ENCODE measurements around the gene SYDE1. TPM values are rescaled to one million over a fixed set of nuclear protein-coding genes. Genes with fewer than 3 reads are reported as not detected.
"Not testable (repeated sequence)": the region's sequence is repeated elsewhere in the genome, so short reads cannot be mapped to it uniquely, and the experiment has no call there.

SYDE1 gene
- polyA plus RNA-seq, 2 donors: 2.0 to 3.9 TPM

- H3K27ac ChIP-seq (ENCODE audit: low read depth in 2 of 2, low read length in 1 of 2): no peak overlapping the region
Measured at GRCh38 chr19:15091918-15092753, 15.1 kb upstream of the SYDE1 start.

GRCh38 chr19:15093001-15093400, 14.2 kb upstream of the SYDE1 start:
- no peaks in the 10 kb centered on the region for H3K27me3 ChIP-seq (ENCODE audit: control insufficient read depth in 1 of 2, insufficient read depth in 2 of 2, low read length in 2 of 2)
- H3K27ac ChIP-seq (ENCODE audit: low read depth in 2 of 2, low read length in 1 of 2): no peak overlapping the region
- 79 to 80% methylated on average over 2 of the region's 2 CpGs for whole genome bisulfite sequencing, 2 donors
- no peaks in the 10 kb centered on the region for H3K36me3 ChIP-seq (ENCODE audit: control insufficient read depth in 2 of 2, insufficient read depth in 2 of 2, low read length in 1 of 2)
- no peak overlapping the region for H3K4me3 ChIP-seq (ENCODE audit: low read depth in 1 of 2, low read length in 2 of 2)
- peaks cover 0 to under 1% of the 10 kb centered on the region in 2 donors for H3K4me1 ChIP-seq (ENCODE audit: control insufficient read depth in 2 of 2, insufficient read depth in 2 of 2, low read length in 1 of 2)
- no peaks in the 10 kb centered on the region for H3K9me3 ChIP-seq (ENCODE audit: control insufficient read depth in 2 of 2, insufficient read depth in 1 of 2, low read depth in 1 of 2, low read length in 1 of 2)

More at GRCh38 chr19:15091918-15092753, 15.1 kb upstream of the SYDE1 start:
- Histone ChIP-seq H3K27me3 (ENCODE audit: control insufficient read depth in 1 of 2, insufficient read depth in 2 of 2, low read length in 2 of 2) (no peaks in the 10 kb centered on the region), H3K4me1 (ENCODE audit: control insufficient read depth in 2 of 2, insufficient read depth in 2 of 2, low read length in 1 of 2) (no peaks in the 10 kb centered on the region), H3K9me3 (ENCODE audit: control insufficient read depth in 2 of 2, insufficient read depth in 1 of 2, low read depth in 1 of 2, low read length in 1 of 2) (no peaks in the 10 kb centered on the region), H3K4me3 (ENCODE audit: low read depth in 1 of 2, low read length in 2 of 2) (no peak overlapping the region), H3K36me3 (ENCODE audit: control insufficient read depth in 2 of 2, insufficient read depth in 2 of 2, low read length in 1 of 2) (no peaks in the 10 kb centered on the region)
- whole genome bisulfite sequencing, 2 donors: 13 to 16% methylated on average over 13 of the region's 13 CpGs

GRCh38 chr19:15096223-15096622, 11.0 kb upstream of the SYDE1 start:
- WGBS, 2 donors: 78 to 84% methylated on average over 3 of the region's 3 CpGs
- H3K4me3 ChIP-seq (ENCODE audit: low read depth in 1 of 2, low read length in 2 of 2): no peak overlapping the region

GRCh38 chr19:15097980-15098379, 9.2 kb upstream of the SYDE1 start:
- H3K4me1 ChIP-seq (ENCODE audit: control insufficient read depth in 2 of 2, insufficient read depth in 2 of 2, low read length in 1 of 2); H3K36me3 ChIP-seq (ENCODE audit: control insufficient read depth in 2 of 2, insufficient read depth in 2 of 2, low read length in 1 of 2); H3K27me3 ChIP-seq (ENCODE audit: control insufficient read depth in 1 of 2, insufficient read depth in 2 of 2, low read length in 2 of 2); H3K4me3 ChIP-seq (ENCODE audit: low read depth in 1 of 2, low read length in 2 of 2); H3K9me3 ChIP-seq (ENCODE audit: control insufficient read depth in 2 of 2, insufficient read depth in 1 of 2, low read depth in 1 of 2, low read length in 1 of 2): not testable (repeated sequence)
- WGBS, 2 donors: 60 to 73% methylated on average over 6 of the region's 6 CpGs
- peak overlapping the region; percentile 66 to 91 for H3K27ac ChIP-seq (ENCODE audit: low read depth in 2 of 2, low read length in 1 of 2)

More at GRCh38 chr19:15096223-15096622, 11.0 kb upstream of the SYDE1 start:
- Histone ChIP-seq H3K4me1 (ENCODE audit: control insufficient read depth in 2 of 2, insufficient read depth in 2 of 2, low read length in 1 of 2) (peaks cover 0 to 2% of the 10 kb centered on the region in 2 donors), H3K9me3 (ENCODE audit: control insufficient read depth in 2 of 2, insufficient read depth in 1 of 2, low read depth in 1 of 2, low read length in 1 of 2) (no peaks in the 10 kb centered on the region), H3K27me3 (ENCODE audit: control insufficient read depth in 1 of 2, insufficient read depth in 2 of 2, low read length in 2 of 2) (no peaks in the 10 kb centered on the region), H3K27ac (ENCODE audit: low read depth in 2 of 2, low read length in 1 of 2) (no peak overlapping the region), H3K36me3 (ENCODE audit: control insufficient read depth in 2 of 2, insufficient read depth in 2 of 2, low read length in 1 of 2) (no peaks in the 10 kb centered on the region)

- WGBS, 2 donors: 55 to 68% methylated on average over 10 of the region's 10 CpGs
- no peak overlapping the region for H3K4me3 ChIP-seq (ENCODE audit: low read depth in 1 of 2, low read length in 2 of 2)
- H3K36me3 ChIP-seq (ENCODE audit: control insufficient read depth in 2 of 2, insufficient read depth in 2 of 2, low read length in 1 of 2): no peaks in the 10 kb centered on the region
- peaks cover 0 to 2% of the 10 kb centered on the region in 2 donors for H3K4me1 ChIP-seq (ENCODE audit: control insufficient read depth in 2 of 2, insufficient read depth in 2 of 2, low read length in 1 of 2)
- no peaks in the 10 kb centered on the region for H3K27me3 ChIP-seq (ENCODE audit: control insufficient read depth in 1 of 2, insufficient read depth in 2 of 2, low read length in 2 of 2)
- no peaks in the 10 kb centered on the region for H3K9me3 ChIP-seq (ENCODE audit: control insufficient read depth in 2 of 2, insufficient read depth in 1 of 2, low read depth in 1 of 2, low read length in 1 of 2)
- H3K27ac ChIP-seq (ENCODE audit: low read depth in 2 of 2, low read length in 1 of 2): peak overlapping the region; percentile 68 to 91
Measured at GRCh38 chr19:15098460-15098859, 8.7 kb upstream of the SYDE1 start.

GRCh38 chr19:15099017-15099582, 8.1 kb upstream of the SYDE1 start:
- H3K9me3 ChIP-seq (ENCODE audit: control insufficient read depth in 2 of 2, insufficient read depth in 1 of 2, low read depth in 1 of 2, low read length in 1 of 2): no peaks in the 10 kb centered on the region
- no peak overlapping the region for H3K4me3 ChIP-seq (ENCODE audit: low read depth in 1 of 2, low read length in 2 of 2)
- H3K27me3 ChIP-seq (ENCODE audit: control insufficient read depth in 1 of 2, insufficient read depth in 2 of 2, low read length in 2 of 2): no peaks in the 10 kb centered on the region
- peaks cover 0 to 2% of the 10 kb centered on the region in 2 donors for H3K4me1 ChIP-seq (ENCODE audit: control insufficient read depth in 2 of 2, insufficient read depth in 2 of 2, low read length in 1 of 2)
- 65 to 80% methylated on average over 3 of the region's 3 CpGs for WGBS, 2 donors
- no peaks in the 10 kb centered on the region for H3K36me3 ChIP-seq (ENCODE audit: control insufficient read depth in 2 of 2, insufficient read depth in 2 of 2, low read length in 1 of 2)
- peak overlapping the region; percentile 68 to 91 for H3K27ac ChIP-seq (ENCODE audit: low read depth in 2 of 2, low read length in 1 of 2)

GRCh38 chr19:15101479-15102082, 5.6 kb upstream of the SYDE1 start:
- 59 to 62% methylated on average over 3 of the region's 3 CpGs for WGBS, 2 donors
- Histone ChIP-seq H3K36me3 (ENCODE audit: control insufficient read depth in 2 of 2, insufficient read depth in 2 of 2, low read length in 1 of 2) (no peaks in the 10 kb centered on the region), H3K4me1 (ENCODE audit: control insufficient read depth in 2 of 2, insufficient read depth in 2 of 2, low read length in 1 of 2) (peaks cover 0 to 2% of the 10 kb centered on the region in 2 donors)

GRCh38 chr19:15104003-15104402, 3.2 kb upstream of the SYDE1 start:
- H3K4me3 ChIP-seq (ENCODE audit: low read depth in 1 of 2, low read length in 2 of 2): no peak overlapping the region
- no peaks in the 10 kb centered on the region for H3K27me3 ChIP-seq (ENCODE audit: control insufficient read depth in 1 of 2, insufficient read depth in 2 of 2, low read length in 2 of 2)
- WGBS, 2 donors: 76 to 80% methylated on average over 1 of the region's 1 CpG
- H3K27ac ChIP-seq (ENCODE audit: low read depth in 2 of 2, low read length in 1 of 2): no peak overlapping the region
- no peaks in the 10 kb centered on the region for H3K36me3 ChIP-seq (ENCODE audit: control insufficient read depth in 2 of 2, insufficient read depth in 2 of 2, low read length in 1 of 2)
- H3K4me1 ChIP-seq (ENCODE audit: control insufficient read depth in 2 of 2, insufficient read depth in 2 of 2, low read length in 1 of 2): no peaks in the 10 kb centered on the region
- H3K9me3 ChIP-seq (ENCODE audit: control insufficient read depth in 2 of 2, insufficient read depth in 1 of 2, low read depth in 1 of 2, low read length in 1 of 2): peaks cover 0 to 3% of the 10 kb centered on the region in 2 donors

More at GRCh38 chr19:15101479-15102082, 5.6 kb upstream of the SYDE1 start:
- Histone ChIP-seq H3K27me3 (ENCODE audit: control insufficient read depth in 1 of 2, insufficient read depth in 2 of 2, low read length in 2 of 2) (no peaks in the 10 kb centered on the region), H3K9me3 (ENCODE audit: control insufficient read depth in 2 of 2, insufficient read depth in 1 of 2, low read depth in 1 of 2, low read length in 1 of 2) (peaks cover 0 to 3% of the 10 kb centered on the region in 2 donors), H3K4me3 (ENCODE audit: low read depth in 1 of 2, low read length in 2 of 2) (no peak overlapping the region), H3K27ac (ENCODE audit: low read depth in 2 of 2, low read length in 1 of 2) (no peak overlapping the region)

- no peaks in the 10 kb centered on the region for H3K4me1 ChIP-seq (ENCODE audit: control insufficient read depth in 2 of 2, insufficient read depth in 2 of 2, low read length in 1 of 2)
- no peaks in the 10 kb centered on the region for H3K27me3 ChIP-seq (ENCODE audit: control insufficient read depth in 1 of 2, insufficient read depth in 2 of 2, low read length in 2 of 2)
- WGBS, 2 donors: 79 to 88% methylated on average over 1 of the region's 1 CpG
Measured at GRCh38 chr19:15104411-15104810, 2.8 kb upstream of the SYDE1 start.

More at GRCh38 chr19:15104411-15104810, 2.8 kb upstream of the SYDE1 start:
- Histone ChIP-seq H3K36me3 (ENCODE audit: control insufficient read depth in 2 of 2, insufficient read depth in 2 of 2, low read length in 1 of 2) (no peaks in the 10 kb centered on the region), H3K9me3 (ENCODE audit: control insufficient read depth in 2 of 2, insufficient read depth in 1 of 2, low read depth in 1 of 2, low read length in 1 of 2) (peaks cover 0 to 3% of the 10 kb centered on the region in 2 donors), H3K27ac (ENCODE audit: low read depth in 2 of 2, low read length in 1 of 2) (no peak overlapping the region), H3K4me3 (ENCODE audit: low read depth in 1 of 2, low read length in 2 of 2) (no peak overlapping the region)

All from esophagus (tissue), 2 donors.